ENCODE data around the gene TRAPPC12.

GRCh38 chr2:3463944-3464343, 84.5 kb downstream of the TRAPPC12 start:
- TF ChIP-seq POLR2AphosphoS5 (IDR thresholded peaks at IDR 0.05; ENCODE audit: low read depth, low read length) (no peak), POLR2A (IDR thresholded peaks at IDR 0.05; ENCODE audit: low read depth, low read length) (no peak), TAF1 (IDR thresholded peaks at IDR 0.05; ENCODE audit: borderline replicate concordance, low read depth, low read length) (no peak)

Data from GM12892 (cell line).